PFSK-1 (cell line): Measurements from ENCODE around the gene OSM.

Source experiments
- POLR2AphosphoS5 ChIP-seq: IDR thresholded peaks from 2 replicates; pipeline ENCODE4 v1.6.1; 2012; ENCODE audit warnings: low read depth, mild to moderate bottlenecking, control low read depth, low read length, moderate library complexity
- SIN3A ChIP-seq: IDR thresholded peaks from 2 replicates; pipeline ENCODE4 v1.6.1; 2012; ENCODE audit warnings: mild to moderate bottlenecking, low read length, moderate library complexity, borderline replicate concordance; ENCODE audit not compliant: insufficient read depth
- TAF1 ChIP-seq: IDR thresholded peaks from 2 replicates; pipeline ENCODE4 v1.6.1; 2012; ENCODE audit warnings: low read length, control low read depth, borderline replicate concordance; ENCODE audit not compliant: insufficient read depth

DNA sequence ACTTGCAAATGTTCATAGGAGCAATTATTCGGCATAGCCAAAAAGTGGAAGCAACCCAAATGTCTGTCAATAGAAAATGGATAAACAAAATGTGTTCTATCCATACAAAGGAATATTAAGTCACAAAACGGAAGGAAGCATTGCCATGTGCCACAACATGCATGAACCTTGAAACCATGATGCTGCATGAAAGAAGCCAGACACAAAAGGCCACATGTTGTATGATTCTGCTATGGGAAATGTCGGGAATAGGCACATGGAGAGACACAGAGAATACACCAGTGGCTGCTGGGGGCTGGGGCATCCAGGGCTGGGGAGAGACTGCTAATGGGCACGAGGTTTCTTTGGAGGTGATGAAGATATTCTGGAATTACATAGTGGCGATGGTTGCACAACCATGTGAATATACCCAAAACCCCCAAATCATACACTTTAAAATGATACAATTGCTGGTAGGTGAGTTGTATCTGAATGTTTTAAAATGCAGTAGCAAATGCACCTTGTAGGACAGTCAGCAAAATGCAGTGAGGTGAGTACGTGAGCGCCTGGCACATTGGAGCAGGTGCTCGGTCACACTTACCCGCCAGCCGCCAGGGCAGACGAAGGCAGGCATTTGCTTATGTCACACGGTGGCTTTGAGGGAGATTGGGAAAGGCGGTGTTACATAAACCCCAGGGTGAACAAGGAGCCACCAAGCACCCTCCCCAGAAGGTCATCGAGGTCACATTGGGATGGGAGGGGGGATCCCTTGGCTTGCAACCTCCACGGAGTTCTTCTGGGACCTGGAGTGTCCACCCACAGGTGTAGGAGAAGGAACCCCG is 6.3 kb upstream of the OSM start:
- TF ChIP-seq TAF1 (no peak), SIN3A (no peak), POLR2AphosphoS5 (no peak)
